ENCODE data around the gene RAB3C.

The RAB3C gene

DNA sequence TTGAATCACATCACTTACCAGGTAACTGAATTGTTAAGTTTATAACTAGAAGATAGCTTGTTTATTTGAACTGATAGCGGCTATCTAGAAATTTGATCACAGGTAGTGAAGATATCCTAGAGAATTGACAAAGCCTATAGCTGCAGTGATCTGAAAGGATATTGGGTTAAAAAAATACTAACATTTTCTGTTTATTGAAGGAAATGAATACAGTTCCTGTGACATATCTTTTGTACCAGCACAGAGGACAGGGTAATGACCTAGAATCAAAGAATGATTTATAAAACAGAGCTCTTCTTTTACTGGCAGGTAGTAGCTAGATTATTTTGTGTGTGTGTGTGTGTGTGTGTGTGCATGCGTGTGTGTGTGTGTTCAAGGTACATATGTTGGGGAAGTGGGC is 94.8 kb downstream of the RAB3C start:
- TF ChIP-seq, protein P1, sequence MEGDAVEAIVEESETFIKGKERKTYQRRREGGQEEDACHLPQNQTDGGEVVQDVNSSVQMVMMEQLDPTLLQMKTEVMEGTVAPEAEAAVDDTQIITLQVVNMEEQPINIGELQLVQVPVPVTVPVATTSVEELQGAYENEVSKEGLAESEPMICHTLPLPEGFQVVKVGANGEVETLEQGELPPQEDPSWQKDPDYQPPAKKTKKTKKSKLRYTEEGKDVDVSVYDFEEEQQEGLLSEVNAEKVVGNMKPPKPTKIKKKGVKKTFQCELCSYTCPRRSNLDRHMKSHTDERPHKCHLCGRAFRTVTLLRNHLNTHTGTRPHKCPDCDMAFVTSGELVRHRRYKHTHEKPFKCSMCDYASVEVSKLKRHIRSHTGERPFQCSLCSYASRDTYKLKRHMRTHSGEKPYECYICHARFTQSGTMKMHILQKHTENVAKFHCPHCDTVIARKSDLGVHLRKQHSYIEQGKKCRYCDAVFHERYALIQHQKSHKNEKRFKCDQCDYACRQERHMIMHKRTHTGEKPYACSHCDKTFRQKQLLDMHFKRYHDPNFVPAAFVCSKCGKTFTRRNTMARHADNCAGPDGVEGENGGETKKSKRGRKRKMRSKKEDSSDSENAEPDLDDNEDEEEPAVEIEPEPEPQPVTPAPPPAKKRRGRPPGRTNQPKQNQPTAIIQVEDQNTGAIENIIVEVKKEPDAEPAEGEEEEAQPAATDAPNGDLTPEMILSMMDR (IDR thresholded peaks at IDR 0.05) = no peak

DNA sequence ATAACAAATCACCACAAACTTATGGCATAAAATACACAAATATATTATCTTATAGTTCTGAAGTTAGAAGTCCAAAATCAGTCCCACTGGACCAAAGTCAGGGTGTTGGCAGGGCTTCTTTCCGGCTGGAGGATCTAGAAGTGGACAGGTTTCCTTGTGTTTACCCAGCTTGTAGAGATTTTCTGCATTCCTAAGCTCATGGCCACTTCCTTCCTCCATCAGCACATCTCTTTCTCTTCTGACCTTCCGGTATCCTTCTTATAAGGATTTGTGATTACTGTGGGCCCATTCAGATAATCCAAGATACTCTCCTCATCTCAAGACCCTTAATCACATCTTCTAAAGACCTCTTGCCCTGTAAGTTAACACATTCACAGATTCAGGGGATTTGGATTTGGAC is 97.6 kb downstream of the RAB3C start:
- TF ChIP-seq, protein P1 (IDR thresholded peaks at IDR 0.05) = no peak

DNA sequence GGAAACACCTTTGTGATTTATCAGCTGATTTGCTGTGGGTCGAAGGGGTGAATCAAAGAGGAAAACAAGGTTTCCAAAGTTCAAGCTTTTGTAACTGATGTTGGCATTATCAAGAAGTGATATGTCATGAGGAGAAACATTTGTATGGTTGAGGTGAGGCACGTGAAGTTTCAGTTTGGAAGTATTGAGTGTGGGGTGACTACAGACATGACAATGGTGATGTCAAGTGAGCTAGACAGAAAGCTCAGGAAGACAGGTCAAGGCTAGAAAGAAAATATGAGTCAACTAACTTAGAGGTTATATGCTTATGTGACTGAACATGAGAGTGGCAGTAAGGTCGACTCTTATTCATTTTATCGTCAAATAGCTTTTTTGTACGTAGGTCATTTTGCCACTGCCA is 99.1 kb downstream of the RAB3C start:
- TF ChIP-seq, protein P1 (IDR thresholded peaks at IDR 0.05) = no peak

DNA sequence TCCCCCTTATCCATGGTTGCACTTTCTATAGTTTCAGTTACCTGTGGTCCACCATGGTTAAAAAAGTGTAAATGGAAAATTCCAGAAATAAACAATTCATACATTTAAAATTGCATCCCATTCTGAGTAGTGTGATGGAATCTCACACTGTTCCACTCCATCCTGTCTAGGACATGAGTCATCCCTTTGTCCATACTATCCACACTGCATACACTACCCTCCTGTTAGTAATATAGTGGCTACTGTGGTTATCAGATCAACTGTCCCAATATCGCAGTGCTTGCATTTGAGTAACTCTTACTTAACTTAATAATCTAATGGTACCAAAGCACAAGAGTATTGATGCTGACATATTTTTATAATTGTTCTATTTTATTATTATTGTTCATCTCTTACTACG is 100.7 kb downstream of the RAB3C start:
- TF ChIP-seq, protein P1 (IDR thresholded peaks at IDR 0.05) = no peak

DNA sequence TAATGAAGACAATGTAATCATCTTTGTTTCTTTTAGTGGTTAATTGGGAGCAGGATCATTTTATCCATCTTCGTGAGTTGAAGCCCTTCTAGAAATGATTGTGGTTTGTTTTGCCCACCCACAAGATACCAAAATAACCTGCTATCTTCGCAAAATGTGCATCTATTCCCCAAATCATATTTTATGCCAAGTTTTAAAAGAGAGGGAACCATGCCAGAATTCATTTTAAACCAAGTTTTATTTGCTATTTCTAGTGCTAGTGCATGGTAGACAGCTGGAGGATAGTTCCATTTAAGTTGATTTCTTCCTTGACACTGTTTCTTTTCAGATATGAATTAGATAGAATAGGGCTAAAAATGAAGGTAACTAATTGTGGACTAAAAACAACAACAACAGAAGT is 104.2 kb downstream of the RAB3C start:
- TF ChIP-seq, protein P1 (IDR thresholded peaks at IDR 0.05) = no peak

DNA sequence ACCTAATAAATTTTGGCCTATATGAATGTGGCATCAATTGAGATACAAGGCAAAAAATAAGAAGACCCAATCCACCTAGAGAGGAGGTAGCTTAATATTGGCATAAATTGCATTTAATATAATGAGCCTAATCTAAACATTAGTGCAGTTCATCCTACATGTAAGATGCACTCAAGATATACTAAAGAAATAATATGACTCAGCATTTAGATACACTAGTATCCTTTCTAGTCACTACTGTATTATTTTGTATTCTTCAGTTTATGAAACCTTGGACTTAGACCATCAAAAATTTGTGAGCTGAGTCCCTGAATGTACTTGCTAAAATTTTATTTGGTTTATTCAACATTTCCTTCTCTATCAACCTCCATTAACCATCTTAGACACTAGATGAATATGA is 104.7 kb downstream of the RAB3C start:
- TF ChIP-seq, protein P1 (IDR thresholded peaks at IDR 0.05) = no peak

DNA sequence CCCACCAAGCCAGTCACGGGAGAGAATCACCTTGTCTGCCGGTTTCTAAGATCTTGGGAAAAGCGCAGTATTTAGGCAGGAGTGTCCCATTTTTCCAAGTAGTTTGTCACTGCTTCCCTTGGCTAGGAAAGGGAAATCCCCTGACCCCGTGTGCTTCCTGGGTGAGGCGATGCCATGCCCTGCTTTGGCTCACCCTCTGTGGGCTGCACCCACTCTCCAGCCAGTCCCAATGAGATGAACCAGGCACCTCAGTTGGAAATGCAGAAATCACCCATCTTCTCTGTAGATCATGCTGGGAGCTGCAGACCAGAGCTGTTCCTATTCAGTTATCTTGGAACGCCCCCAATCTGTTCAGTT is 116.9 kb downstream of the RAB3C start:
- TF ChIP-seq, protein P1 (IDR thresholded peaks at IDR 0.05) = no peak

DNA sequence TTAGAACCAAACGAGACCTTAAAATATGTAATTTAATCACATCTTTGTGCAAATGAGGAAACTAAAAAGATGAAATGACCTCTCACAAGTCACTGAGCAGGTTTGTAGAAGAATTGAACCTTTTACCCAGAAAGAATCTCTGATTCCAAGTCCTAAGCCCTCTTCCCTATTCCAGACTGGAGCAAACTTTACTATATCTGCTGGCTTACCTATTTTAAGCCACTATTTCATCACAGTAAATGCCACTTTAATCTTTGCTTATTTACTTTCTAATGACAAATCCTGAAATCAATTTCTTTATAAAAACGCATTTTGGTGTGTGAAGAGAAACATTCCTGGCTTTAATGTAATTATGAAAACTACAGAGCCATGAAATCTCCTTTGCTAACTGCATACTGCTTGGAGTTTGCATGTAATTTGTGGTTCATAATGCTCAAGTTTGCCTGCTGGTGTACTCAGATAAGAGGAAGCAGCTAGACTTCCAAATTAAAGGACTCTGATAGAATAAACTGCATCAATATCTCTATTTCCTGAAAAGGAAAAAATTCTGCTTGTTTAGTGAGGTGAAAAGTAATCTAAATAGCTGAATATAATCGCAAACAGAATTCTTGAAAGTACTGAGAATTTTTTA is 121.2 kb downstream of the RAB3C start:
- TF ChIP-seq, protein P1 (IDR thresholded peaks at IDR 0.05) = no peak
